Measurements from ENCODE around the gene RAPGEF1.

- no peak for TF ChIP-seq CTCF (IDR thresholded peaks at IDR 0.05; ENCODE audit: low read length)
- no peak for TF ChIP-seq EZH2 (optimal IDR thresholded peaks at IDR 0.05; ENCODE audit: low read depth, low read length)
- no peak for TF ChIP-seq EZH2phosphoT487 (IDR thresholded peaks at IDR 0.05; ENCODE audit: low read length)
Measured at GRCh38 chr9:131675437-131676022, 64.3 kb downstream of the RAPGEF1 start.
